Small intestine (tissue), 7 donors: Measurements from ENCODE around the gene SRRM4. TPM values are rescaled to one million over a fixed set of nuclear protein-coding genes. Genes with fewer than 3 reads are reported as not detected.
"Not testable (repeated sequence)": the region's sequence is repeated elsewhere in the genome, so short reads cannot be mapped to it uniquely, and the experiment has no call there.

ENCODE experiments used
- DNase-seq, 2 donors: peaks; one replicate each; pipeline versions ENCODE4 v3.0.0 to v3.0.0-alpha.2; 2013
- FAIRE-seq: peaks from 2 replicates; lab custom pipeline; 2012; peaks lifted over from hg19 to GRCh38; lab: Jason Lieb, UNC
- H3K27ac ChIP-seq, 3 donors: one replicate each; pipeline ENCODE4 v1.5.1; 2013; ENCODE audit warnings: low read length in 2 of 3, mild to moderate bottlenecking in 2 of 3, control low read depth in 1 of 3, inconsistent platforms in 1 of 3, low read depth in 1 of 3, moderate library complexity in 1 of 3
- H3K27me3 ChIP-seq, 3 donors: one replicate each; pipeline ENCODE4 v1.6.1; 2013; ENCODE audit warnings: low read length in 3 of 3, inconsistent platforms in 1 of 3; ENCODE audit not compliant: control insufficient read depth in 3 of 3, insufficient read depth in 3 of 3
- H3K36me3 ChIP-seq, 3 donors: one replicate each; pipeline ENCODE4 v1.6.1; 2013; ENCODE audit warnings: low read length in 3 of 3, inconsistent platforms in 1 of 3, low read depth in 1 of 3, mild to moderate bottlenecking in 1 of 3, moderate library complexity in 1 of 3; ENCODE audit not compliant: control insufficient read depth in 3 of 3, insufficient read depth in 2 of 3
- H3K4me1 ChIP-seq, 3 donors: one replicate each; pipeline ENCODE4 v1.6.1; 2013; ENCODE audit warnings: low read length in 2 of 3, inconsistent platforms in 1 of 3, low read depth in 1 of 3, mild to moderate bottlenecking in 1 of 3, moderate library complexity in 1 of 3; ENCODE audit not compliant: control insufficient read depth in 3 of 3, insufficient read depth in 2 of 3
- H3K4me3 ChIP-seq, 3 donors: one replicate each; pipeline ENCODE4 v1.5.1; 2013; ENCODE audit warnings: low read length in 3 of 3, control low read depth in 1 of 3, inconsistent platforms in 1 of 3, low read depth in 1 of 3, mild to moderate bottlenecking in 1 of 3, moderate library complexity in 1 of 3
- H3K9me3 ChIP-seq, 2 donors: one replicate each; pipeline ENCODE4 v1.6.1; 2013; ENCODE audit warnings: low read depth in 1 of 2, low read length in 1 of 2; ENCODE audit not compliant: control insufficient read depth in 2 of 2, insufficient read depth in 1 of 2
- WGBS, 3 donors: extraction: QIAGEN DNeasy Blood & Tissue Kit; methylation state at CpG; one replicate each; pipeline ENCODE4 v1.1.7; 2013; 5-methylcytosine and 5-hydroxymethylcytosine counted together
- polyA plus RNA-seq, 4 donors: library from polyadenylated mRNA; stranded (reverse) in 3 of 4; unstranded in 1 of 4; fragments of 200-250 nt in 3 of 4; fragments of 120-200 nt in 1 of 4; gene quantifications; one replicate each; pipeline versions ENCODE4 v1.2.1 to v1.2.3, GENCODE V29; 2013
- donor health status: healthy with polysubstance abuse.
- donor health status: control.
- donor health status: control.
- donor health status: Bipolar disorder and iron deficiency.
- donor health status: healthy.

Gene SRRM4
- polyA plus RNA-seq, 4 donors: 0.15 to 0.21 TPM; not detected in 2

GRCh38 chr12:119005085-119005484 is 23.7 kb downstream of the SRRM4 start:
- FAIRE-seq: no peak
- WGBS, 3 donors: 57 to 63% (median 62%) methylated on average over 5 of the region's 5 CpGs
- no peak overlapping the region for H3K4me3 ChIP-seq
- no peak overlapping the region for H3K27ac ChIP-seq
- DNase-seq: no peak
- H3K9me3 ChIP-seq: peaks cover 0 to 3% of the 10 kb centered on the region in 2 donors
- H3K27me3 ChIP-seq: peaks cover 0 to 8% (median 2%) of the 10 kb centered on the region in 3 donors
- no peaks in the 10 kb centered on the region for H3K4me1 ChIP-seq
- no peaks in the 10 kb centered on the region for H3K36me3 ChIP-seq

DNA sequence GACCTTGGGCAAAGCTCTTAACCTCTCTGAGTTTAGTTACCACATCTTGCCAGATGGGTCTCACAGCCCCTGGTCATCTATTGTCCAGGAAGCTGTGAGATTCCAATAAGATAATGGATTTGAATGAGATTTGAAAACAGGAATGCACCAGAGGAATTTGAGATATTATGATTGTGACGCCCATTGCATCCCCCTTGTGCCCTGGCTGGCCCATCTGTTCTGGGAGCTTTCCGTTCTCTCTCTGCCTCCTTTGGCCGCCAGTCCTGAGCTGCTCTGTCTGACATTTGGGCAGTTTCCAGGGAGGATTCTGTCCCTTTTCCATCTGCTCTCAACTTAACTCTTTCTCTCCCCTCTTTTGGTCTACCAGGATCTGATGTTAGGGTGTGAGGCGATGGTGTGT is 24.6 kb downstream of the SRRM4 start:
- H3K9me3 ChIP-seq: peaks cover 0 to 3% of the 10 kb centered on the region in 2 donors
- no peak for FAIRE-seq
- DNase-seq: no peak
- H3K27me3 ChIP-seq: peaks cover 0 to 8% (median 2%) of the 10 kb centered on the region in 3 donors
- H3K36me3 ChIP-seq: no peaks in the 10 kb centered on the region
- WGBS, 3 donors: 39 to 53% (median 50%) methylated on average over 4 of the region's 4 CpGs
- no peaks in the 10 kb centered on the region for H3K4me1 ChIP-seq
- H3K4me3 ChIP-seq: no peak overlapping the region
- no peak overlapping the region for H3K27ac ChIP-seq

- H3K36me3 ChIP-seq: no peaks in the 10 kb centered on the region
- DNase-seq (peak in 1 of 2 donors; percentile 3), FAIRE-seq (no peak)
- WGBS, 3 donors: 22 to 29% (median 24%) methylated on average over 5 of the region's 5 CpGs
- no peak overlapping the region for H3K27ac ChIP-seq
- peaks cover 0 to 5% of the 10 kb centered on the region in 2 donors for H3K9me3 ChIP-seq
- no peak overlapping the region for H3K4me3 ChIP-seq
- peaks cover 0 to 8% (median 2%) of the 10 kb centered on the region in 3 donors for H3K27me3 ChIP-seq
- H3K4me1 ChIP-seq: no peaks in the 10 kb centered on the region
These were observed 25.4 kb downstream of the SRRM4 start for GRCh38 chr12:119006746-119007145.

- FAIRE-seq, H3K9me3 ChIP-seq, H3K27me3 ChIP-seq, H3K27ac ChIP-seq, H3K36me3 ChIP-seq, H3K4me3 ChIP-seq, H3K4me1 ChIP-seq: not testable (repeated sequence)
- peak in 1 of 2 donors; percentile 4 for DNase-seq
- 21 to 53% (median 33%) methylated on average over 1 of the region's 1 CpG for WGBS, 3 donors
These were observed 26.9 kb downstream of the SRRM4 start for GRCh38 chr12:119008273-119008672.

GRCh38 chr12:119008691-119009221 is 27.4 kb downstream of the SRRM4 start:
- WGBS, 3 donors: 3 to 7% (median 5%) methylated on average over 20 of the region's 20 CpGs
- Histone ChIP-seq H3K9me3 (peaks cover 0 to 5% of the 10 kb centered on the region in 2 donors), H3K4me1 (no peaks in the 10 kb centered on the region), H3K4me3 (no peak overlapping the region), H3K36me3 (no peaks in the 10 kb centered on the region), H3K27me3 (peaks cover 0 to 8% (median 2%) of the 10 kb centered on the region in 3 donors), H3K27ac (no peak overlapping the region)
- DNase-seq (peak in 1 of 2 donors; percentile 21), FAIRE-seq (no peak)

- H3K9me3 ChIP-seq: peaks cover 0 to 5% of the 10 kb centered on the region in 2 donors
- H3K4me3 ChIP-seq: no peak overlapping the region
- H3K27me3 ChIP-seq: peaks cover 0 to 8% (median 2%) of the 10 kb centered on the region in 3 donors
- no peaks in the 10 kb centered on the region for H3K36me3 ChIP-seq
- 28 to 35% (median 30%) methylated on average over 2 of the region's 2 CpGs for WGBS, 3 donors
- FAIRE-seq (no peak), DNase-seq (no peak)
- no peaks in the 10 kb centered on the region for H3K4me1 ChIP-seq
- H3K27ac ChIP-seq: no peak overlapping the region
These were observed 29.9 kb downstream of the SRRM4 start for GRCh38 chr12:119011231-119011630.

GRCh38 chr12:119012179-119012578 is 30.8 kb downstream of the SRRM4 start:
- 28 to 37% (median 32%) methylated on average over 3 of the region's 3 CpGs for WGBS, 3 donors
- Histone ChIP-seq H3K27me3 (peaks cover 0 to 8% (median 0%) of the 10 kb centered on the region in 3 donors), H3K4me1 (no peaks in the 10 kb centered on the region), H3K27ac (no peak overlapping the region), H3K4me3 (no peak overlapping the region), H3K36me3 (no peaks in the 10 kb centered on the region), H3K9me3 (peaks cover 0 to 5% of the 10 kb centered on the region in 2 donors)
- no peak for DNase-seq
- FAIRE-seq: no peak

- no peak overlapping the region for H3K27ac ChIP-seq
- no peaks in the 10 kb centered on the region for H3K4me1 ChIP-seq
- peaks cover 0 to 5% of the 10 kb centered on the region in 2 donors for H3K9me3 ChIP-seq
- FAIRE-seq: no peak
- peaks cover 0 to 8% (median 0%) of the 10 kb centered on the region in 3 donors for H3K27me3 ChIP-seq
- H3K36me3 ChIP-seq: no peaks in the 10 kb centered on the region
- no peak for DNase-seq
- H3K4me3 ChIP-seq: no peak overlapping the region
These were observed 31.7 kb downstream of the SRRM4 start for GRCh38 chr12:119013023-119013422.

DNA sequence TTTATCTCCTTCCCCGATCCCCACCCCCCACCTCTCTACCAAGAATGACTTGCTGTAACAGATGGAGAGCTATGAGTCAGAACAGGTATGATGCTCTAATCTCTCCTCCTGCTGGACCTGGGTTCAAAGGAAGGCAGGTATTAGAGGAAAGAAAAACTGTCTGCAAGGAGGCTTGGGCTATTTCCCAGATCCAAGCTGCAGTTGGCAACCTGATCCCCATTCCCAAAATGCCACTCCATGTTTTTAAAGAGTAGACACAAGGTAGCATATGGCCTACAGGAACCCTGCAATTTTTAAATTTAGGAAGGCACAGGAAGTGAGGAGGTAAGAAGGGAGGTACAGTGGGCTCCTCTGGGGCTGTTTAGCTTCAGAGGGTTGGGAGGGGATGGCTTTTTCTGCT is 33.0 kb downstream of the SRRM4 start:
- H3K27me3 ChIP-seq: no peaks in the 10 kb centered on the region

More for the DNA sequence above, 33.0 kb downstream of the SRRM4 start:
- Histone ChIP-seq H3K4me1 (no peaks in the 10 kb centered on the region), H3K4me3 (no peak overlapping the region), H3K36me3 (no peaks in the 10 kb centered on the region), H3K9me3 (peaks cover 0 to 2% of the 10 kb centered on the region in 2 donors), H3K27ac (no peak overlapping the region)
- FAIRE-seq (no peak), DNase-seq (no peak)
- WGBS, 3 donors: 74 to 81% (median 79%) methylated on average over 1 of the region's 1 CpG
